Stimulated activated CD8-positive, alpha-beta memory T cell treated with anti-CD3 and anti-CD28 coated beads, Interleukin-4, amount 100 ng/mL, for 48 hours (primary cell): ENCODE data around the gene FNBP1.
A peak's percentile ranks its signal among the peaks of the same experiment; 100 is the strongest.
"Not testable (repeated sequence)": the region's sequence is repeated elsewhere in the genome, so short reads cannot be mapped to it uniquely, and the experiment has no call there.

ENCODE experiments used
- DNase-seq: peaks from one replicate; pipeline ENCODE4 v3.0.0-alpha.2; 2020

The FNBP1 gene

GRCh38 chr9:130043654-130044623 lies 950 bp upstream of the FNBP1 start:
- no peak for DNase-seq

- DNase-seq = peak; percentile 48
These were observed 544 bp downstream of the FNBP1 start for GRCh38 chr9:130042406-130042884.

- no peak for DNase-seq
These were observed 1.2 kb downstream of the FNBP1 start for GRCh38 chr9:130041648-130042405.

GRCh38 chr9:130040984-130041647 lies 1.9 kb downstream of the FNBP1 start:
- DNase-seq = no peak

GRCh38 chr9:130039528-130040147 lies 3.4 kb downstream of the FNBP1 start:
- DNase-seq = no peak

- DNase-seq = no peak
These were observed 6.9 kb downstream of the FNBP1 start for GRCh38 chr9:130036099-130036498.

GRCh38 chr9:130034570-130034969 lies 8.4 kb downstream of the FNBP1 start:
- DNase-seq = no peak

GRCh38 chr9:130030651-130031127 lies 12.3 kb downstream of the FNBP1 start:
- no peak for DNase-seq

- DNase-seq = peak; percentile 68
These were observed 13.6 kb downstream of the FNBP1 start for GRCh38 chr9:130029223-130029973.

GRCh38 chr9:130028493-130029222 lies 14.3 kb downstream of the FNBP1 start:
- DNase-seq = no peak

- no peak for DNase-seq
These were observed 15.2 kb downstream of the FNBP1 start for GRCh38 chr9:130027533-130028365.

- DNase-seq = peak; percentile 27
These were observed 16.2 kb downstream of the FNBP1 start for GRCh38 chr9:130026583-130027340.

GRCh38 chr9:130024597-130024994 lies 18.4 kb downstream of the FNBP1 start:
- no peak for DNase-seq

- no peak for DNase-seq
These were observed 18.9 kb downstream of the FNBP1 start for GRCh38 chr9:130023994-130024596.

- DNase-seq = no peak
These were observed 19.7 kb downstream of the FNBP1 start for GRCh38 chr9:130023144-130023787.

- no peak for DNase-seq
These were observed 20.3 kb downstream of the FNBP1 start for GRCh38 chr9:130022566-130023143.

- DNase-seq = not testable (repeated sequence)
These were observed 21.1 kb downstream of the FNBP1 start for GRCh38 chr9:130021842-130022241.

GRCh38 chr9:130021123-130021522 lies 21.9 kb downstream of the FNBP1 start:
- DNase-seq = no peak
